Thymus (tissue), 11 donors: ENCODE measurements around the gene DUSP18. TPM values are rescaled to one million over a fixed set of nuclear protein-coding genes. Genes with fewer than 3 reads are reported as not detected.
"Not testable (repeated sequence)": the region's sequence is repeated elsewhere in the genome, so short reads cannot be mapped to it uniquely, and the experiment has no call there.

Experiments used
- DNase-seq, 9 donors: peaks; one replicate each; pipeline ENCODE4 v3.0.0-alpha.2; 2013; ENCODE audit warnings: low spot score in 9 of 9, low read depth in 6 of 9, missing footprints in 1 of 9
- H3K27ac ChIP-seq, 2 donors: one replicate each; pipeline ENCODE4 v1.5.1; 2013; ENCODE audit warnings: control low read depth in 1 of 2, low read depth in 1 of 2, low read length in 1 of 2, mild to moderate bottlenecking in 1 of 2, moderate library complexity in 1 of 2
- H3K27me3 ChIP-seq, 2 donors: one replicate each; pipeline ENCODE4 v1.5.1; 2013; ENCODE audit warnings: low read length in 1 of 2; ENCODE audit not compliant: control insufficient read depth in 2 of 2, insufficient read depth in 1 of 2
- H3K36me3 ChIP-seq, 2 donors: one replicate each; pipeline ENCODE4 v1.5.1; 2013; ENCODE audit warnings: low read length in 1 of 2, mild to moderate bottlenecking in 1 of 2, moderate library complexity in 1 of 2; ENCODE audit not compliant: control insufficient read depth in 2 of 2, insufficient read depth in 2 of 2
- H3K4me1 ChIP-seq, 2 donors: one replicate each; pipeline ENCODE4 v1.5.1; 2013; ENCODE audit warnings: low read length in 2 of 2; ENCODE audit not compliant: control insufficient read depth in 2 of 2, insufficient read depth in 2 of 2
- H3K4me3 ChIP-seq, 2 donors: one replicate each; pipeline ENCODE4 v1.5.1; 2013; ENCODE audit warnings: low read length in 2 of 2, control low read depth in 1 of 2, mild to moderate bottlenecking in 1 of 2
- H3K9me3 ChIP-seq, 2 donors: one replicate each; pipeline ENCODE4 v1.5.1; 2013; ENCODE audit warnings: low read length in 1 of 2, mild to moderate bottlenecking in 1 of 2; ENCODE audit not compliant: control insufficient read depth in 2 of 2, insufficient read depth in 1 of 2
- WGBS: extraction: QIAGEN DNeasy Blood & Tissue Kit; methylation state at CpG from one replicate; pipeline ENCODE4 v1.1.7; 2013; 5-methylcytosine and 5-hydroxymethylcytosine counted together
- polyA plus RNA-seq: library from polyadenylated mRNA; stranded (reverse); fragments of 200-250 nt; gene quantifications from one replicate; pipeline ENCODE4 v1.2.3, GENCODE V29; 2013
- total RNA-seq: library from RNA; stranded (reverse); fragments of 120-200 nt; gene quantifications from one replicate; pipeline ENCODE4 v1.2.4, GENCODE V29; 2013
- donor health status: healthy.

DUSP18 gene
- total and polyA plus RNA-seq, 2 donors, result 3.3 to 6.4 TPM

DNA sequence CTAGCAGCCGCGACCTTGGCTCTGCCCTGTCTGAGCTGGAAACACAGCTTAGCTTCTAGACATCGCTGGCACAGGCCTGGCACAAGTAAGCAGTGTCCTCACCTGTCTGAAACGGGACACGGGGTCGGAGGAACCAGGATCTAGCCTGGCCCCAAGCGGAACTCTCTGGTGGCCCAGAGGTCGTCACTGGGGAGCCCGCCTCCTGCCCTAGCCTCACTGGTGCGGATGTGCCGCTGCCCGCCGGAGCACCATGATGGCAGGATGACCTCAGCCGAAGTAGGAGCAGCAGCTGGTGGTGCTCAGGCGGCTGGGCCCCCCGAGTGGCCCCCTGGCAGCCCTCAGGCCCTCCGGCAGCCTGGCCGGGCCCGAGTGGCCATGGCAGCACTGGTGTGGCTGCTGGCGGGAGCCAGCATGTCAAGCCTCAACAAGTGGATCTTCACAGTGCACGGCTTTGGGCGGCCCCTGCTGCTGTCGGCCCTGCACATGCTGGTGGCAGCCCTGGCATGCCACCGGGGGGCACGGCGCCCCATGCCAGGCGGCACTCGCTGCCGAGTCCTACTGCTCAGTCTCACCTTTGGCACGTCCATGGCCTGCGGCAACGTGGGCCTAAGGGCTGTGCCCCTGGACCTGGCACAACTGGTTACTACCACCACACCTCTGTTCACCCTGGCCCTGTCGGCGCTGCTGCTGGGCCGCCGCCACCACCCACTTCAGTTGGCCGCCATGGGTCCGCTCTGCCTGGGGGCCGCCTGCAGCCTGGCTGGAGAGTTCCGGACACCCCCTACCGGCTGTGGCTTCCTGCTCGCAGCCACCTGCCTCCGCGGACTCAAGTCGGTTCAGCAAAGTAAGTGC is 31.2 kb downstream of the DUSP18 start:
- Histone ChIP-seq H3K36me3 (no peaks in the 10 kb centered on the region), H3K27me3 (peaks cover 0 to 18% of the 10 kb centered on the region in 2 donors), H3K4me1 (peaks cover 13 to 19% of the 10 kb centered on the region in 2 donors), H3K4me3 (peak overlapping the region; percentile 35 to 58), H3K27ac (no peak overlapping the region), H3K9me3 (no peaks in the 10 kb centered on the region)
- DNase-seq, result peak in 1 of 9 donors; percentile 5
- WGBS, result 76% methylated on average over 45 of the region's 45 CpGs

DNA sequence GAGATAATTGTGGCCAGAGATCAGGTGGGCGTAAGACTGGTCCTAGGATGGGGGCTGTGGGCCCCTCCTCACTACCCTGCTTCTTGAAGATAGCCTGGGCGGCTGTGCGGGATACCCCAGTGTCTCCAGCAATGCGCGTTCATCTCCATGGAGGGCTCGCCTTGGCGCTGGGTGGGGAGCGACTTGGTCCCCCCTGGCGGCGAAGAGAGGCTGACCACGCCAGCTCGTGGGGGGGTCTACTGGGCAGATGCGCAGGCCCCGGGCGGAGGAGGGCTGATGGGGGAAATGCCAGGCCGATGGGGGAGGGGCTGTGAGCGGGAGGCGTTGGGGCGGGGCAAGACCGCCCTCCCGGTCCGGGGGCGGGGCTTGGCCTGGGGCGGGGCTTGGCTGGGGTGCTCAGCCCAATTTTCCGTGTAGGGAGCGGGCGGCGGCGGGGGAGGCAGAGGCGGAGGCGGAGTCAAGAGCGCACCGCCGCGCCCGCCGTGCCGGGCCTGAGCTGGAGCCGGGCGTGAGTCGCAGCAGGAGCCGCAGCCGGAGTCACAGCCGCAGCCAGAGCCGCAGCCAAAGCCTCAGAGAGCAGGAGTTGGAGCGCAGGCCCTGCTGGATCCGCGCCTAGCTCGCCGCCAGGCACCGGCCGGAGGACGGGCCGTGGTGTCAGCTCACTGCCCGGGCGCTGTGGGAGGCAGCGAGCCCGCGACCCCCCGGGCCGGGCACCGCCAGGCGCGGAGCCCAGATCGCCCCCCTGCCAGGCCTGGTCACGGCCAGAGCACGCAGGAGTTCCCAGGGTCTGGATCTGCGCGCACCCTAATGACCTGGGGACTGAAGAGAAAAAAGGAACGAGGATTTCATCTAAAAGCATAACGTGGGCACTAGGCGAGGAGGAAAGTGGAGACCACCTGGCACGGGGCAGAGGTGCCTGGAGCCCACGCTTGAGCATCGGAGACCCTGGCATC is 32.1 kb downstream of the DUSP18 start, which contains the start of gene SLC35E4:
SLC35E4 (plus strand) TSS at position 509 of the 953 bp plus-strand sequence. CDS start 670 bp downstream, outside the sequence.
- H3K4me3 ChIP-seq, result peak within 1 kb of the TSS; percentile 47 to 58
- 1% methylated on average over 75 of the region's 75 CpGs for WGBS

DNA sequence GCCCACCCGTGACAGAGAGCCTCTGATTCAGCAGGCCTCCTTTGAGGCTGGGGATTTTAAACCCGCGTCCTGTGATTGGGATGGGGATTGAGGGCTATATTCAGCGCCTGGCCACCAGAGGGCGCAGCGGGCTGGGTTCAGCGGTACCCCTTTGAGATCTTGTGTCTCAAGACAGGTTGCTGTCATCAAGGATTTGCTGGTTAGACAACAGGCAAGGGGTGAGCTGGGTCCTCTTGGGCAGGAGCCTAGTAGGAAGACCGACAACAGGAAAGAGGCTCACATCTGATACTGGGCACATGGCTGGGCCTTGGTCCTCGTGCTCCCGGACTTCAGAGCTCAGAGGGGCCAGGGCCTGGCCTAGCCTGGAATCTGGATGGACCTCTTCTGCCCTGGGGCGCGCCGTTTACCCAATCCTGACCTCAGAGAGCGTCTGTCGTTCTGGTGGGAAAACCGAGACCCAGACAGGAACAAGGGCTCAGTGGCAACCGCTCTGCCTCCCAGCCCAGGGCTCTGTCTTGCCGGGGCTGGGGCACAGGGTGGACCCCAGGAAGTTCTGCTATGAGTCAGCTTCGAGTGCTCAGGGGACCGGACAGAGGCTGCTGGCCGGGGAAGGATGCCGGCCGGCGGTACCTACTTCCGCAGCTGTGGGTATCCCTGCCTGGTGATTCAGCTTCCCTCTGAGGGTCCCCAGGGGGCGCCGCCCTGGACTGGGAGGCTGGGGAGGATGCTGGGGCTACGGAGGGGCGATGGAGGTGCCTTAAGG is 33.0 kb downstream of the DUSP18 start:
- H3K36me3 ChIP-seq, result no peaks in the 10 kb centered on the region
- H3K27ac ChIP-seq, result peak overlapping the region; percentile 55 to 86
- H3K27me3 ChIP-seq, result peaks cover 0 to 18% of the 10 kb centered on the region in 2 donors
- peak; percentile 63 to 88 (median 75) for DNase-seq
- H3K4me1 ChIP-seq, result peaks cover 13 to 19% of the 10 kb centered on the region in 2 donors
- 8% methylated on average over 29 of the region's 29 CpGs for WGBS
- H3K9me3 ChIP-seq, result no peaks in the 10 kb centered on the region
- peak overlapping the region; percentile 47 to 58 for H3K4me3 ChIP-seq

More for the DNA sequence above, 32.1 kb downstream of the DUSP18 start, which contains the start of gene SLC35E4:
- H3K36me3 ChIP-seq, result no peaks in the 10 kb centered on the region
- DNase-seq, result peak; percentile 39 to 91 (median 84)
- H3K4me1 ChIP-seq, result peaks cover 13 to 19% of the 10 kb centered on the region in 2 donors
- H3K27ac ChIP-seq, result peak within 1 kb of the TSS; percentile 55 to 86
- H3K27me3 ChIP-seq, result peaks cover 0 to 18% of the 10 kb centered on the region in 2 donors
- H3K9me3 ChIP-seq, result no peaks in the 10 kb centered on the region

DNA sequence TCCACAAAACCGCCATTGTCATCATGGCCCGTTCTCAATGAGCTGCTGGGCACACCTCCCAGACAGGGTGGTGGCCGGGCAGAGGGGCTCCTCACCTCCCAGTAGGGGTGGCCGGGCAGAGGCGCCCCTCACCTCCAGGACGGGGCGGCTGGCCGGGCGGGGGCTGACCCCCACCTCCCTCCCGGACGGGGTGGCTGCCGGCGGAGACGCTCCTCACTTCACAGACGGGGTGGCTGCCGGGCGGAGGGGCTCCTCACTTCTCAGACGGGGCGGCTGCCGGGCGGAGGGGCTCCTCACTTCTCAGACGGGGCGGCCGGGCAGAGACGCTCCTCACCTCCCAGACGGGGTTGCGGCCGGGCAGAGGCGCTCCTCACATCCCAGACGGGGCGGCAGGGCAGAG is 36.2 kb downstream of the DUSP18 start:
- H3K36me3 ChIP-seq, H3K4me3 ChIP-seq, DNase-seq, H3K27ac ChIP-seq, H3K9me3 ChIP-seq: not testable (repeated sequence)
- Histone ChIP-seq H3K4me1 (peaks cover 10 to 19% of the 10 kb centered on the region in 2 donors), H3K27me3 (peaks cover 0 to 13% of the 10 kb centered on the region in 2 donors)
- WGBS, result 98% methylated on average over 20 of the region's 31 CpGs

DNA sequence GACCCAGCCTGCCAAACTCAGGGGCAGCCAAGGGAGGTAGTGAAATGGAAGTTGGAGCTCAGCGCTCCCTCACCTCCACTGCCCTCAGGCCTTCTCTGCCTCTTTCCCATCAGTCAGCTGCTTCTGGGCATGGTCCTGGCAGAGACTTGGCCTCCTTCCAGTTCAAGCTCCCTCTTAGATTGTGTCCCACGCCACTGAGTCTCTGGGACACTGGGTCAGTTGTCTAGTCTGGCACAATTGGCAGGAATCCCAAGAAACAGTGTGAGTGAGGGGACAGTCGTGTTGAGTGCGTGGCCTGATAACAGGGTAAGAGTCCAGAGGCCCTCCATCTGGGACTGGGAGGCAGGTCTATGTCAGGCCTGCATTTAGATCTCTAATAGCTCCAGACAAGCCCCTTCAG is 39.2 kb downstream of the DUSP18 start:
- 91% methylated on average over 4 of the region's 4 CpGs for WGBS

DNA sequence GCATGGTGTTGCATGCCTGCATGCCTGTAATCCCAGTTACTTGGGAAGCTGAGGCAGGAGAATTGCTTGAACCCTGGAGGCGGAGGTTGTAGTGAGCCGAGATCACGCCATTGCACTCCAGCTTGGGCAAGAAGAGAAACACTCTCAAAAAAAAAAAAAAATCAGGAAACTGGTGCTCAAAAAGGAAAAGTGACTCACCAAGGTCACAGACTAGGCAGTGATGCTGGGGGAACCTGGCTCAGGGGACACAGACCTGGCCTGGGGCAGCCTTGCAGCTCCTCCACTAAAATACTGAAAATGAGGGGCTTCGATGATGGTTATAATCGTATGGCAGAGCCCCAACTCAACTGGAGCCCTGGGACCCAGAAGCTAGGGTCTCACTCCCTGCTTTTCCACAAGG is 40.2 kb downstream of the DUSP18 start:
- H3K4me1 ChIP-seq, result no peaks in the 10 kb centered on the region
- H3K36me3 ChIP-seq, result no peaks in the 10 kb centered on the region
- no peak for DNase-seq
- 97% methylated on average over 5 of the region's 5 CpGs for WGBS
- H3K27me3 ChIP-seq, result no peaks in the 10 kb centered on the region
- no peaks in the 10 kb centered on the region for H3K9me3 ChIP-seq
- H3K4me3 ChIP-seq, result no peak overlapping the region
- no peak overlapping the region for H3K27ac ChIP-seq

More for the DNA sequence above, 39.2 kb downstream of the DUSP18 start:
- Histone ChIP-seq H3K27ac (no peak overlapping the region), H3K36me3 (no peaks in the 10 kb centered on the region), H3K27me3 (no peaks in the 10 kb centered on the region), H3K9me3 (no peaks in the 10 kb centered on the region), H3K4me1 (no peaks in the 10 kb centered on the region), H3K4me3 (no peak overlapping the region)
- no peak for DNase-seq

DNA sequence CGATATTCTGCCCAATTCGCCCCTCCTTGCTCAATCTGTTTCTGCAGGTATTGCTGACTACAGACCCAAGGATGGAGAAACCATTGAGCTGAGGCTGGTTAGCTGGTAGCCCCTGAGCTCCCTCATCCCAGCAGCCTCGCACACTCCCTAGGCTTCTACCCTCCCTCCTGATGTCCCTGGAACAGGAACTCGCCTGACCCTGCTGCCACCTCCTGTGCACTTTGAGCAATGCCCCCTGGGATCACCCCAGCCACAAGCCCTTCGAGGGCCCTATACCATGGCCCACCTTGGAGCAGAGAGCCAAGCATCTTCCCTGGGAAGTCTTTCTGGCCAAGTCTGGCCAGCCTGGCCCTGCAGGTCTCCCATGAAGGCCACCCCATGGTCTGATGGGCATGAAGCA is 41.3 kb downstream of the DUSP18 start:
- H3K4me1 ChIP-seq, result no peaks in the 10 kb centered on the region
- no peaks in the 10 kb centered on the region for H3K36me3 ChIP-seq
- H3K27me3 ChIP-seq, result no peaks in the 10 kb centered on the region
- no peak overlapping the region for H3K4me3 ChIP-seq
- DNase-seq, result no peak
- no peaks in the 10 kb centered on the region for H3K9me3 ChIP-seq
- WGBS, result 84% methylated on average over 5 of the region's 5 CpGs
- no peak overlapping the region for H3K27ac ChIP-seq

DNA sequence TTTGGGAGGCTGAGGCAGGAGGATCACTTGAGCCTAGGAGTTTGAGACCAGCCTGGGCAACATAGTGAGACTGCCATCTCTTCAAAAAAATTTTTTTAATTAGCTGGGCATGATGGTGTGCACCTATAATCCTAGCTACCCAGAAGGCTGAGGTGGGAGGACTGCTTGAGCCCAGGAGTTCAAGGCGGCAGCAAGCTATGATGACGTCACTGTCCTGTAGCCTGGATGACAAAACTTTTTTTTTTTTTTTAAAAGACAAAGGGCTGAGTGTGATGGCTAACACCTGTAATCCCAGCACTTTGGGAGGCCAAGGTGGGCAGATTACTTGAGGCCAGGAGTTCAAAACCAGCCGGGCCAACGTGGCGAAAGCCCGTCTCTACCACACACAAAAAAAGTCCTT is 47.8 kb downstream of the DUSP18 start:
- not testable (repeated sequence) for H3K27me3 ChIP-seq, DNase-seq, H3K9me3 ChIP-seq, H3K4me1 ChIP-seq, H3K27ac ChIP-seq, H3K36me3 ChIP-seq, H3K4me3 ChIP-seq
- 92% methylated on average over 6 of the region's 6 CpGs for WGBS
